ENCODE results near the gene TEAD1. TPM values are rescaled to one million over a fixed set of nuclear protein-coding genes. Genes with fewer than 3 reads are reported as not detected.

TEAD1 gene
- polyA plus RNA-seq, 1 experiment, result 79.2 TPM

DNA sequence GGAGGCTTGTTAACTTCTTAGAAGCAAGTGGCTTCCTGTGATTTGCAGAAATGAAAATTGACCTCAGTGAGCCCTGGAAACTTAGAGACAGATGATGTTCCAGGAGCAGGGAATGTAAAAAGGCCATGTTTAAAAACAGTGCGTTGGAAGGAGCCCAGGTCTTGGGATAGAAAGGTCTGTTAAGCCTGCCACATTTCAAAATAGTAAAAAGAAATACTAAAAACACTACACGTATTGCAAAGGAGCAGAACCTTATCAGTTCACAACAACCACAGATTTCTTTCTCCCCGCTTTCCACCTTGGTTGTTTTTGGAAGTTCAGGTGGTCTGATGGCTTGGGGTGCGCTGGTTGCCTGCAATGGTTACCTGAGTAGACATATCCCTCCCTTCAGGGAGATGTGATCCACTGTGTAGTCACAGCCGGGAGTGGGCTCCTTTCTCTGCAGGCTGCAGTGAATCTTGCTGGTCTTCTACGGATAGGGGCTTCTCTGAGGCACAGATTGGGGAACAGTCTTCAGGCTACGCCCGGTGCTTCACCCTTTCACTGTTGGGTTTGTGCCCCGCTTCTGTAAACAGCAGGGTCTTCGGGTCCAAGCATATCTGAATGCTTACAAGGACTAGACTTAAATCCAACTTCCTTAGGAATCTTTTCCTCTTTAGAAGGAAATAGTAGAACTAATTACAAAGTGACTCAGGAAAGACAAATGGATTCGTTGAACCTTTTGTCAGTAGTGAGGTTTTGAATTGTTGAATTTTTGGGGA lies 1.9 kb downstream of the TEAD1 start:
- Histone ChIP-seq H3K36me3 (ENCODE audit: control insufficient read depth, insufficient read depth, low read length) (no peaks in the 10 kb centered on the region), H3K27me3 (ENCODE audit: control insufficient read depth, insufficient read depth, low read length) (no peaks in the 10 kb centered on the region), H3K4me3 (ENCODE audit: low read depth, low read length) (peak overlapping the region; percentile 61)
- ChIA-PET CTCF (interaction anchor here (0.7 to 3.5 kb wide), 3 partner anchors 111 to 213 kb away, joined by 3 to 16 read pairs (median 9); no protein-coding TSS in a partner anchor), POLR2A (no interaction called here)
- TF ChIP-seq, protein P1, sequence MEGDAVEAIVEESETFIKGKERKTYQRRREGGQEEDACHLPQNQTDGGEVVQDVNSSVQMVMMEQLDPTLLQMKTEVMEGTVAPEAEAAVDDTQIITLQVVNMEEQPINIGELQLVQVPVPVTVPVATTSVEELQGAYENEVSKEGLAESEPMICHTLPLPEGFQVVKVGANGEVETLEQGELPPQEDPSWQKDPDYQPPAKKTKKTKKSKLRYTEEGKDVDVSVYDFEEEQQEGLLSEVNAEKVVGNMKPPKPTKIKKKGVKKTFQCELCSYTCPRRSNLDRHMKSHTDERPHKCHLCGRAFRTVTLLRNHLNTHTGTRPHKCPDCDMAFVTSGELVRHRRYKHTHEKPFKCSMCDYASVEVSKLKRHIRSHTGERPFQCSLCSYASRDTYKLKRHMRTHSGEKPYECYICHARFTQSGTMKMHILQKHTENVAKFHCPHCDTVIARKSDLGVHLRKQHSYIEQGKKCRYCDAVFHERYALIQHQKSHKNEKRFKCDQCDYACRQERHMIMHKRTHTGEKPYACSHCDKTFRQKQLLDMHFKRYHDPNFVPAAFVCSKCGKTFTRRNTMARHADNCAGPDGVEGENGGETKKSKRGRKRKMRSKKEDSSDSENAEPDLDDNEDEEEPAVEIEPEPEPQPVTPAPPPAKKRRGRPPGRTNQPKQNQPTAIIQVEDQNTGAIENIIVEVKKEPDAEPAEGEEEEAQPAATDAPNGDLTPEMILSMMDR (IDR thresholded peaks at IDR 0.05; ENCODE audit: insufficient read depth, low read depth, low read length), result no peak
- no peak for DNase-seq (ENCODE audit: low read depth)

DNA sequence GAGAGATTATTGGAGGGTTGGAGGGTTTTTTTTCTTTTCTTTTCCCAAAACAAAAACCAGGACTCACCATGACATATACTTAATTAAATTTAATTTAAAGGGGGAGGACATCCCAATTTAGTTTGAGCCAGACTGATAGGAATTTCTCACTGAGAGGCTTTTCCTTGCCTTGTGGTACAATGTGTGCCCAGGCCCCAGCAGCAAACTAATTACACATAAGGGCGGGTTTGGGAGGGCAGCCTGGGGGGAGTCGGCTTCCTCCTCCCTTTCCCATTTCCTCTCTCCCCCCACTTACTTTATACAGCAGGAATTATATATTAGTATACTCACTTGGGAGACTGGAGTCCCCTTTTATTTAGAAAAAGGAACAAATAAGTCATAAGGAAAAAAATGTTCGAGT lies 2.9 kb downstream of the TEAD1 start:
- DNase-seq (ENCODE audit: low read depth), result no peak

DNA sequence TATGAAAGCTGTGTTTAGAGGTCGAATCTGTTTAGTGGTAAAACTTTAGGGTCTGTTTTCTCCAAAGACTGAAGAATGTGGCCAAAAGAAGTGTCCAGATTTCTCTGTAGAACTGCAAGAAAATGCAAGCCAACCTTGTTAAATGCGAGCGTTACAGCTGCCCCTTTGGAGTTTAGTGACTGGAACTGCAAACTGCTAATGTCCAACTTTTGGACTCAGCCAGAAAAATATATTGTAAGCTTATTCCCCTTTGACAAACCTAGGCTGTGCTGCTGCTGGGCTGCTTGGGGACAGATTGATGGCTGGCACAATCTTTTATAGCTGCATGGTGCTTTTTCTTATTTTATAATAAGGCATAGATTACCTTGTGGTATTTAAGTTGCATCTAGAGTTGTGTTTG lies 3.9 kb downstream of the TEAD1 start:
- ChIA-PET CTCF (interaction anchor here (0.8 to 3.5 kb wide), 12 partner anchors 88 to 390 kb away, joined by 3 to 16 read pairs (median 4); no protein-coding TSS in a partner anchor), POLR2A (no interaction called here)
- no peaks in the 10 kb centered on the region for H3K27me3 ChIP-seq (ENCODE audit: control insufficient read depth, insufficient read depth, low read length)
- no peak for DNase-seq (ENCODE audit: low read depth)
- peak overlapping the region; percentile 61 for H3K4me3 ChIP-seq (ENCODE audit: low read depth, low read length)
- no peaks in the 10 kb centered on the region for H3K36me3 ChIP-seq (ENCODE audit: control insufficient read depth, insufficient read depth, low read length)
- TF ChIP-seq, protein P1 (IDR thresholded peaks at IDR 0.05; ENCODE audit: insufficient read depth, low read depth, low read length), result no peak

More for the DNA sequence above, 2.9 kb downstream of the TEAD1 start:
- Histone ChIP-seq H3K4me3 (ENCODE audit: low read depth, low read length) (peak overlapping the region; percentile 61), H3K36me3 (ENCODE audit: control insufficient read depth, insufficient read depth, low read length) (no peaks in the 10 kb centered on the region), H3K27me3 (ENCODE audit: control insufficient read depth, insufficient read depth, low read length) (no peaks in the 10 kb centered on the region)
- ChIA-PET POLR2A (interaction anchor here (0.6 kb wide), 1 partner anchor 15 kb away, joined by 3 read pairs; no protein-coding TSS in a partner anchor), CTCF (interaction anchor here (0.6 to 3.5 kb wide), 10 partner anchors 110 to 1785 kb away, joined by 3 to 16 read pairs (median 4); no protein-coding TSS in a partner anchor)
- TF ChIP-seq, protein P1 (IDR thresholded peaks at IDR 0.05; ENCODE audit: insufficient read depth, low read depth, low read length), result no peak

DNA sequence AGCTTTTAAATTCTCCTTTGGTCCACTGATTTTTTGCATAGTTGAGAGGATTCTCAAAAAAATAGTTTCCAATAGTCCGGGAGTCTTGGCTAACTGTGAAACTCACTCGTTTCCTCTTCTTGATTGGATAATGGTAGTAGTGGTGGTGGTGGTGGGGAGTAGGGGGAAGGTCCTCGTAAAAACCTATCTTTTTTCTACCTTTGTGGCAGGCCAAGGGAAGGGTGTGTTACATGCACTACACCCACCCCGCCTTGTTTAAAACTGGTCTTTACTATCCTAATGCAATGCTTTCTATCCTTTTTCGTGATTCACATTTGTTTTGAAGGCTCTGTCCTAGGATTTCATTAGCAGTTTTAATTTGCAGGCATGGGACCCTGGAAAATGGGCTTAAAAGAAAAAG lies 4.8 kb downstream of the TEAD1 start:
- DNase-seq (ENCODE audit: low read depth), result no peak
- POLR2A ChIA-PET, result no interaction called here
- Histone ChIP-seq H3K27me3 (ENCODE audit: control insufficient read depth, insufficient read depth, low read length) (no peaks in the 10 kb centered on the region), H3K4me3 (ENCODE audit: low read depth, low read length) (peak overlapping the region; percentile 24), H3K36me3 (ENCODE audit: control insufficient read depth, insufficient read depth, low read length) (no peaks in the 10 kb centered on the region)
- TF ChIP-seq, protein P1 (IDR thresholded peaks at IDR 0.05; ENCODE audit: insufficient read depth, low read depth, low read length), result no peak
- CTCF ChIA-PET, result interaction anchor here (0.6 to 3.5 kb wide), 8 partner anchors 108 to 390 kb away, joined by 3 to 16 read pairs (median 5); no protein-coding TSS in a partner anchor

DNA sequence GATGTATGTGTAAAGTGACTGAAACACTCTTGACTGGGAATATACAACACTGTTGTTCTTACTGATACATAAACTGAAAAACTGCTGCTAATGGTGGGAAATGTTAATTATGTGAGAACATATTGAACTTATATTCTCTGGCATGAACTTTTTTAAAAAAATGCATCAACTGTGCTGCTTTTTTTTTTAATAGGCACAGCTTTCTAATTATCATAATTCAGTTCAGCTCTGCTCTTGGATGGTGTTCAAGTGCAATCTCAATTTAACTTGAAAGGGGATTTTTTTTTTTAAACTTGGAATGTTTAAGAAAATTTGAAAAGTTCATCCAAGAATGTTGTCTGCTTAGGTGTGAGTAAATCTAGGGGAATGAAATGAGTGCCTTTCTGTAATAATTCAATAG lies 5.2 kb downstream of the TEAD1 start:
- ChIA-PET POLR2A (no interaction called here), CTCF (interaction anchor here (0.6 to 3.5 kb wide), 3 partner anchors 136 to 348 kb away, joined by 3 to 16 read pairs (median 7); no protein-coding TSS in a partner anchor)
- TF ChIP-seq, protein P1 (IDR thresholded peaks at IDR 0.05; ENCODE audit: insufficient read depth, low read depth, low read length), result no peak
- no peak for DNase-seq (ENCODE audit: low read depth)
- H3K36me3 ChIP-seq (ENCODE audit: control insufficient read depth, insufficient read depth, low read length), result no peaks in the 10 kb centered on the region
- H3K27me3 ChIP-seq (ENCODE audit: control insufficient read depth, insufficient read depth, low read length), result no peaks in the 10 kb centered on the region
- H3K4me3 ChIP-seq (ENCODE audit: low read depth, low read length), result peak overlapping the region; percentile 24

Measured in BJ (cell line).